Keratinocyte (primary cell): ENCODE results near the gene TENT4B.

Experiments used
- CTCF ChIP-seq, 3 experiments: IDR thresholded peaks in 1 of 3; conservative IDR thresholded peaks in 1 of 3; optimal IDR thresholded peaks in 1 of 3; 2 replicates in 2 of 3; 3 replicates in 1 of 3; pipeline versions ENCODE3 to v1.5.1; 2011; ENCODE audit warnings: low read length in 3 of 3, mild to moderate bottlenecking in 3 of 3, moderate library complexity in 2 of 3, control low read depth in 1 of 3, inconsistent platforms in 1 of 3; ENCODE audit not compliant: insufficient read depth in 2 of 3; ENCODE audit errors: extremely low read depth in 1 of 3
- EZH2 ChIP-seq: IDR thresholded peaks from one replicate; pipeline ENCODE4 v1.6.1; 2012; ENCODE audit warnings: inconsistent platforms, mild to moderate bottlenecking, low read length, moderate library complexity

GRCh38 chr16:50244140-50244503 lies 91.0 kb downstream of the TENT4B start:
- TF ChIP-seq CTCF (optimal IDR thresholded peaks at IDR 0.05 in 1 of 3, IDR thresholded peaks at IDR 0.05 in 1 of 3, conservative IDR thresholded peaks at IDR 0.05 in 1 of 3; ENCODE audit: extremely low read depth in 1 of 3, insufficient read depth in 2 of 3, low read length in 3 of 3) (no peak), EZH2 (no peak)
